HG03103 (cell line): ENCODE data around the gene SORBS1.

Experiments
- ATAC-seq: cut with Tn5 transposase; IDR thresholded peaks from one replicate; pipeline ENCODE4 v1.9.1; 2021; ENCODE audit warnings: low read depth; ENCODE audit not compliant: unreplicated experiment

SORBS1 gene

DNA sequence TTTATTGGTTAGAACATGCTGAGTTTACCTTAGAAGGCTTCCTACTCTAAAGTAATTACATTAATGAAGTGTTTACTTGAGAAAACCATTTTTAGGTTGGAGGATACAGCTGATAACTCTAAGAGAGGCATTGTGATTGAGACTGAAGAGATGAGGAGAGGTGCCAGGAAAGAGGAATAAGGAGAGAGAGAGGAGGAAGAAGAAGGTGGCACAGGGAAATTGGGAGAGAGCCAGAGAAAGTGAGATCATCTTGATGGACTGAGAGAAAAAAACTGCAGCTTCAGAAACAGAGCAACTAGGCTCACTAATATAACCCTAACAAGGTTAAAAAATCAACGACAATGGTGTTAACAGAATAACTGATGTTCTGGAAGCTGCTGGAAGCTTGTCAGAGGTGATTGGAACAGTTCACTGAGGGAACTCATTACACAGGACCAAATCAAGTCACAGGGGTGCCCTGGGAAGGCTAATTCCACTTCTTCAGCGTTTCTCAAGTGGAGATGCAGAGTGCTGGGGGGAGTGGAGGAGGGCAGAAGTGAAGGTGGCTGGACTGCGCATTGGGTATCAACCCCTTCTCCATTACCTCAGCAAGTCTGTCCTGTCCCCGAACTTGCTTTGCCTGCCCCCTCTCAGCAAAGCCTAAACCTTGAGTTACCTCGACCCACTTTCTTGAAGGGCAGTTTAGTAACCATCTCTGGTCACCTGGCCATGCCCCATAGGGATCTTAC lies 6.9 kb upstream of the SORBS1 start:
- no peak for ATAC-seq

DNA sequence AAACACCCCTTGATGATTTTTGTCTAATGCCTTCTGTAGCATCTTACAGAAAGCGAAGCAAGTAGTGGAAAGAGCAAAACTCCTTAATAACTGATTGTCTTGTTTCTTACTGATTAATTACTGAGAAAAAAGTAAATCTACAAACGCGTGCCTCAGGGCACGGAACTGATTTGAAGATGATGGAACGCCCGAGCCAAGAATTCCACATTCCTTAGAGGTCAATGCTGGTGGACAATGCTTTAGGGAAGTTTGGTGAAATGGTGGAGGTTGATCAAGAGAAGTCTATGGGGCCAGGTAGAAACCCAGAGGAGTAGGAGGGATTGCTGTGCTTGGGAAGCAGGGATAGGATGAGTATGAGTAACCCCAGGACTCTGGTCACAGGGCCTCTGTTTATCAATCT lies 5.0 kb upstream of the SORBS1 start:
- ATAC-seq, result no peak

DNA sequence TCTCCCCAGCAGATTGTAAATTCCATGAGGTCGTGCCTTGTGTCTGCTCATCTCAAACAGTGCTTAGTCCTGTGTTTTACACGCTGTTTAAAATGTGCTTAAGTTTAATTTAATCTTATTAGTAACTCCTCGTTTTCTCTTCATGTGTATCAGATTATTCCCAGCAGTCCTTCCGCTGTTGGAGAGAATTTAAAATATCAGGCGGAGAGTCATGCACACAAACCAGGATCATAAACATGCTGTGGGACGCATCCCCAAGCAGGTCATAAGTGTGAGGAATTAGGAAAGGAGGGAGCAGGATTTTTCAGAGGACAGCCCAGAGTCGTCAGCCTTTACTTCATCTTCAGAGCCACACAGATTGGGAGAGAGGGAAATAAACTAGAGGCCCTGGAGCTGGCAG lies 4.2 kb upstream of the SORBS1 start:
- no peak for ATAC-seq

DNA sequence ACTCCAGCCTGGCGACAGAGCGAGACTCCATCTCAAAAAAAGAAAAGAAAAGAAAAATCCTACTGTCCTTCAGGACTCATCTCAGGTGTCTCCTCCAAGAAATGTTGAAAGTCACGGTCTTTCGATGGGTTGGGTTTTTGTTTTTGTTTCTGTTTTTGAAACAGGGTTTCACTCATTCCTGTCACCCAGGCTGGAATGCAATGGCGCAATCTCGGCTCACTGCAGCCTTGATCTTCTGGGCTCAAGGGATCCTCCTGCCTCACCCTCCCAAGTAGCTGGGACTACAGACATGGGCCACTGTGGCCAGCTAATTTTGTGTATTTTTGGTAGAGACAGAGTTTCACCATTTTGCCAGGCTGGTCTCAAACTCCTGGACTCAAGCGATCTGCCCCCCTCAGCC lies 3.1 kb upstream of the SORBS1 start:
- no peak for ATAC-seq

DNA sequence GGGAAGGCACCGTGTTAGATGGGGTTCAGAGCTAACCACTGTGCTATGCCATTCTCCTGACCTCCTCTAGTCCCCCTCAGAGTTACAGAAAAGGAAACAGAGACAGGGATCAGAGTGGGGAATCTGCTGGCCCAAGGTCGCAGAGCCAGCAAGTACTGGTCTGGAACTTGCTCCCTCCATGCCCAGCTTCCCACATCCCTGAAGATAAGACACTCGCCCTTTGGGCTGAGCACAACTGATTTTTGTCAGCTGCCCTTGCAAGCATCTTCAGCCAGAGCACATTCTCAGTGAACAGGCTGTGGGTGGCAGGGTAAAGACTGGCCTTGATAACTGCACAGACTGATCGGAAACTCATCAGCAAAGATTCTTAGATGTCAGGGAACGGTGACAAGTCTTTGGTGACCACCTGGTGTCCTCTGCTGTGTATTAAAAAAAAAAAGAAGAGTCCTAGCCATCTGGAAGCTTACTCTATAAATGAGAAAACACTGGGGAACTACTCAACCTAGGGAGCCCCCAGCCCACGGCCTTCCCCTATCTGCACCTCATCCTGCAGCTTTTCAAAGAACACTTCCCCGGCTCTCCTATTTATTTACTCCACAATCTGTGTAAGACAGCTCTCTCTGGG lies 1.3 kb upstream of the SORBS1 start:
- no peak for ATAC-seq

DNA sequence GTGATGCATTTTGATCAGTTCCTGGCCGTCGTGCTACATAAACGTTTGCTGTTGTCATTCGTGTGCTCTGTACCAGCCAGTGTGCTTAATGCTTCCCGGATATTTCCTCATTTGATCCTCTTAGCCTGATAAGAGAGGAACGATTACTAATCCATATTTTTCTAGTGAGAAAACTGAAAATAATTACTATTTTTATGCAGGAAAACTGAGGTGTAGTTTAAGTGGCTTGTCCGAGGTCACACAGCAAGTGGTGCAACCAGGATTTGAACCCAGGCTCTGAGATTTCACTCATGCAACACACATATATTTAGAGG lies 650 bp upstream of the SORBS1 start:
- ATAC-seq, result no peak

DNA sequence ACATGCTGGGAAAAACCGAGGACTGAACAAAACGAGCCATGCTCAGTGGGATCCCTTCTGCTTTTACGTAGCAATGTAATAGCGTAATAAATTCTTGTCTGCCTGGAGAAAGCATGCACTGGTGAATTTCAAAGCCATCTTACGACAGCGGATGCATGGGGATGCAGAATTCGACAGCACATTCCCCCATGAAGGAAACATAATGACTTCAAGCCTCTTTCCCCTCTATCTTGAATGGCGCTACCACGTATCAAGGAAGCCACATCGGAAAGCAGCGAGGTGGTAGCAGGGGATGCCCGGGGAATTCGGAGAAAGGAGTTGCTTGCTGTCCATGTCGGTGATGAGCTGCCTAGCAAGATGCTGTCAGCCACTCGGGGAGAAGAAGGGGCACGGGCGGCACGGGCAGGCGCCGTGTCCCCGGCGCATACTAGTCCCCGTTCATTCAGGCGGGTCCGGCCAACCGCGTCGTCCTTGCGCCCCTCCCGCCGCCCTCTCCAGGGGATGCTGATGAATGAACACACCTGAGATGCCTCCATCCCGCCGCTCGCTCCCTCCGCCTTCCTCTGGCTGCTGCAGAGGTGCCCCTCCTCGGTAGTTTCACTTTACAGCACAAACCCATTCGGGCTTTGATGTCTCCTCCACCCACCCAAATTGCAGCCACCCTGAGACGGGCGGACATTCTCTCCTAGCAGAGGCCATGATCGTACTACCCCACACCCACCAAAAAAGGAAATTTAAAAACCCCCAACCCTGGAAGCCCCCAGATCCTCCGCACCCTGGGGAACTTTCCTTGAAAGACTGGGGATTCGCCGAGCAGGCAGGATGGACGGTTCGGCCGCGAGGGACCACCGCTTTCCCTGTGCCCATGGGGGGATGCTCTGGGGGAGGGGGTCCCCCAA lies 644 bp downstream of the SORBS1 start:
- ATAC-seq, result no peak

DNA sequence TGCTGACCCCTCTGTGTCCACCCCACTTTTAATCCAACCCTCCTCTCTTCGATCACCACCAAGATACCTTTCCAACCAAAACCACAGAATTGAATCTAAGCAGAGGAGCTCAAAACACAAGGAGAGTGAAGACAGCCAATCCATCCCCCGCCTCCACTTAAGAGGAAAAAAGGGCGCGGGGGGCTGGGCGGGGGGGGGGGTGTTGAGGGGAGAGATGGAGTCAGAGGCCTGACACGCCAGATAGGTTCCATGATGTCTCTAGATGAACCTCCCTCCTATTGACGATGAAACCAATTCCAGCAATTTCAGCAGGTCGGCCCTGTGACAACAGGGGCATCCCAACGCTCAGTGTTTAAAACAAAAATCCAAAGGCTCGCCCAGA lies 1.3 kb downstream of the SORBS1 start:
- no peak for ATAC-seq

DNA sequence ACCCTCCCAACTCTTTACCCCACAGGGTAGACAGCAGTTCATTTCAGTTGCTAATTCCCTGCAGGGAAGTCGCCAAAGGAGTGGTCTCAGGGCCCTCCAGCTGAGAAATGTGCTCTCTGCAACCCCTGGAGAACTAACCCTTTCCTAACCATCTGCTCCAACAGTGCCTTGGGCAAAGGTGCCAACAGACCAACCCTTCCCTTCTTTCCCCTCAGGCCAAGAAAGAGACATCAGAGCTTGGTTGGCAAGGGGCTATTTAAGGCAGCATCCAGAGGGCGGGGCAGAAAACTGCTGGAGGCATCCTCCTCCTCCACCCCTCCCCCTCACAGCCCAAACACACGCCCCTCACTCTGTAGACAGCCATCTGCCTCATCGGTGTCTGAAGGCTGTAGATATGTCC lies 1.7 kb downstream of the SORBS1 start:
- no peak for ATAC-seq

DNA sequence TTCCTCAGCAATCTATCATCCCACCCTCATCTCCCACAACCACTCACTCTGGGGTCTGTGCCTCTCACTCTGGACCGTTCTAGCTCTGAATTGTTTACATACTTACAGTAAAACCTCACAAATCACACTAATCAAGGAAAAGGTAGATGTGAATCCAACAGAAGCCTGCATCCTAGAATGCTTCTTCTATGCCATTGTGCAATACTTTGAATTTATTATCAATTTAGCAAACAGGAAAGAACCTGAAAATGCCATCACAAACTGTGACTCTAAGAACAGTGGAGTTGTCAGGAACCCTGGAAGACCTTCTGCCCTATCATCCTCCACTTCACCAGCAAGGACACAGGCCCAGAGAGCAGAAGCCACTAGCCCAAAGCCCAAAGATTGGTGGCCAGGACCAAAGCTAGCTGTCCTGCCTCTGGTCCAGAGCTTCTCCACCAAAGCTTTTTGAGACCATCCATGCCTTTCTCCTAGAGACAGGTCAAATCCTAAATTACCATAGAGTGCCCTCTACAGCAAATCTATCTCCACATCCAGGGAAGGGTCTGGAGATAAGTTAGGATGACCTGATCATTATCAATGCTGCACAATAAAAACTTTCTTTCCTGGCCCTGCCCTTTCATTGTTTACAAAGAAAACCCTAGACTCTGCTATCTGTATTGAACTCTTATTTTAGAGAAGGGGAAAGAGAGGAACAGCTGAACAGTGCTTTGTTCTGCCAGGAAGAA lies 2.4 kb downstream of the SORBS1 start:
- no peak for ATAC-seq

DNA sequence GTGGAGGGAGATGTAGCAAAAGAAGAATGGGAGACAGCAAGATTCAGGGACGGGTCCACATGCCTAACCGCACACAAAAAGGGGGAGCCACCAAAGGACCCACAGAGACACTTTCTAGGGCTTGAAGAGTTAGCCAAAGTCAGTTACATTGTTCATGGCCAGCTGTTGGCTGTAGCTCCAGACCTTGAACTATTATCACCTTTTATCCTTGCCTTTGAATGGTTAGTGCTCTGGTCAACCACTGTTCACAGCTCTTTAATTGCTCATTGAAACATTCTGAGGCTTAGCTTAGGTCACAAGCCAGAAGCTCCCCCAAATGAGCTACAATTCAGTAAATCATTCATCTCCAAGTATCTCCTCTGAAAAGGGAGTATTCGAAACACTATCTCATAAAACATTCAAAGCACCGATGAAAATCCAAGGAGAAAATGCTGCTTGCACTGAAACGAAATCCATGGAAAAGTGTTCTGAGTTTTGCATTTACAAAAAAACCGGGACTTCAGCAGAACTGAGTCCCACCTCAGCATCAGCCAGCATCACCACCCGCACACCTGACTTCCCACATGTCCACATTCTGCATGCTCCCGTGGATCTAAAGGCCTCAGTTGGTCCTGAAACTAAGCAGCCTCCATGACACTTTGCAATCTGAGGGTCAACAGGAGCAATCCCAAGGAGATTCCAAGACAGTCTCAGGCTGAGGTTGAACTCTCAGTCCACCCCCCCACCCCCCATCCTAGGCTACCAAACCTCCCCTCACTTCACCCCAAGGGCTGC lies 4.0 kb downstream of the SORBS1 start:
- no peak for ATAC-seq

DNA sequence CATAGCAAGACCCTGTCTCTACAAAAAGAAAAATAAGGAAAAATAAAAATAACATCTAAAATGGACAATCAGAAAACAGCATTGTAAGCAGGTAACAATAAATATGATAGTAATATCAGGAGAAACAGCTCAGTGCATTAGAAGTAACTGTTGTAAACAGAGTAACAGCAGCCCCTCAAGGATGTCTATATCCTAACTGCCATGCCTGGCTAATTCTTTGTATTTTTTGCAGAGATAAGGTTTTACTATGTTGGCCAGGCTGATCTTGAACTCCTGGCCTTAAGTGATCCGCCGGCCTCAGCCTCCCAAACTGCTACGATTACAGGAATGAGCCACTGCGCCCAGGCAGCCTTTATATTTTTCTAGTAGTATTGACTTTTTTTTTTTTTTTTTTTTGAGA lies 7.5 kb downstream of the SORBS1 start:
- ATAC-seq, result no peak

DNA sequence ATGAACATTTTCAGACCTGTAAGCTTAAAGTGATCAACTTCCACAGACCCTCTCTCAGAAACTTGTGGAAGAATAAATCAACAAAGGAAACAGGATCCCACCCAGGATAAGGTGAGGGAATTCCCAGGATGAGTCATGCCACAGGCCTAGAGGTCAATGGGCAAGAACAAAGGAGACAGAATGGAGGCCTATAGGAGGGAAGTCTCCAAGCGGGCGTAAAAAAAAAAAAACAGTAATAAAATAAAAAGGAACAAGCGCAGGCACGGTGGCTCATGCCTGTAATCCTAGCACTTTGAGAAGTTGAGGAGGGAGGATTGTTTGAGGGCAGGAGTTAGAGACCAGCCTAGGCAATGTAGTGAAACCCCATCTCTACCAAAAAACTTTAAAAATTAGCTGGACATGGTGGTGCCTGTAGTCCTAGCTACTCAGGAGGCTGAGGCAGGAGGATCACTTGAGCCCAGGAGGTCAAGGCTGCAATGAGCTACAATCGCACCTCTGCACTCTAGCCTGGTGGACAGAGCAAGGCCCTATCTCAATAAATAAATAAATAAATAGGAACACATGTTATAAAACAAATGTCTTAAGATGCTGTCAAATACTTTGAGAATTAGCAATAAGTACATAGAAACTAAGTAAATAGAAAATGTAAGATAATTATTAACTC lies 8.4 kb downstream of the SORBS1 start:
- ATAC-seq, result no peak

DNA sequence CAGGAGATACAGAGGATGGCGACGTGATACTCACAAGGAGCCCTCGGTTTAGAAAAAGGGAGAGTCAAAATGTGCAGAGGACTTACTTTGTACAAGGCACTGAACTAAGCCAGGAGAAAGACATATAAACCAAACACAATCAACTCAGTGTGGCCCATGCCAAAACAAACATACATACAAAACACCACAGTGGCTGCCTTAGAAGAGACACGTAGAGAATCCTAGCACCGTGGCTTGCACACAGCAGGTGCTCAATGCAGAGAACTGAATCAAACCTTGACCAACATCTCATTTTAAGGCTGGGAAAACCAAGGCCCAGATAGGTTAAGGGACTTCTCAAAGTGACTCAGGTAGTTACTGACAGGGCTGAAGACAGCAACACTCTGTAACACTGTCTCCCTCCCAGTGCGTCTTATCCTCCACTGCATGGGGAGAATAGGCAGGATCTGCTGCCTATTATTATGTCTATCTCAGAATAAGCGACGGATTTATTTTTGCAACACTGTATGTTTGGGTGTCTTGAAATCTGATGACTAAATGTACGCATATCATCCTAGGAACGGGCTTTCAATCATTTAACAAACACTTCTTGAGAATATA lies 11.0 kb downstream of the SORBS1 start:
- no peak for ATAC-seq

DNA sequence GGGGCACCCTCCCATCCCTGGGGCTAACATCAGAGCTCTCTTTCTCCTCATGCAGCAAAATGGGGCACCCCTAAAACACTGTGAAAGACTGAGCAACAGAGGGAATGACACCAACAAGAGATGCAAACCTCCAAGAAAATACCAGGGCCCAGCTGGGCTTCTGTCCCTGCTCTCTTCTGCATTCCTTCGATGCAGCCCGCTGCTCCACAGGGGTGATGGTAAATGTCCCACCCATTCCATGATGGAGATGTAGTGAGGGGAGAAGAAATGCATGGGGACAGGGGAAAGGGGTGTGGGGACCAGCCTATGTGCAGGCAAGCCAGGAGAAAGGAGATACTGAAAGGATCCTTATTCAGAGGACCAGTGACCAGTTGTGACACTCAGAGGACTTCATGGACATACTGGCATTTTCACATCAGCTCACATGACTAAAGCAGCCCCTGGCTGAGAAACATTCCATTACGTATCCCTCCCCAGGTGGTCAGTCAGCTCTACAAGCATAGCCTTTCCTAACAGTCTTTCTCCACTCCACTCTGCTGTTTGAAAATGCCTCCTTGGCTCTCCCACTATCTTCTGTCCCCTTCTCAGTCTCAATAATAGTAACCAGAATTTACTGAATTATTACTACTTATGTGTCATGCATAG lies 13.3 kb downstream of the SORBS1 start:
- ATAC-seq, result no peak

DNA sequence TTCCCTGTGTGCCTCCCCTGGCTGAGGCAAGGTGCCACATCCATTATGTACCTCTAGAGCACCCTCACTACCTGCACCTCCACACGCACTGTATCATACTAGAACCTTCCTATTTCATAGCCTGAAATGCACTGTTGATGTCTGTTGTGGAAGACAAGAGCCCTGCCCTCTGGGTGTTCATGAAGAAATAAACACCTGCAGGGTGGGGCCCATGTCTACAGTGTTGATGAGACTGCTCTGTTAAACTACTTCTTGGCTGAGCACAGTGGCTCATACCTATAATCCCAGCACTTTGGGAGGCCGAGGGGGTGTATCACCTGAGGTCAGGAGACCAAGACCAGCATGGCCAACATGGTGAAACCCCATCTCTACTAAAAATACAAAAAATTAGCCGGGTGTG lies 14.0 kb downstream of the SORBS1 start:
- no peak for ATAC-seq

DNA sequence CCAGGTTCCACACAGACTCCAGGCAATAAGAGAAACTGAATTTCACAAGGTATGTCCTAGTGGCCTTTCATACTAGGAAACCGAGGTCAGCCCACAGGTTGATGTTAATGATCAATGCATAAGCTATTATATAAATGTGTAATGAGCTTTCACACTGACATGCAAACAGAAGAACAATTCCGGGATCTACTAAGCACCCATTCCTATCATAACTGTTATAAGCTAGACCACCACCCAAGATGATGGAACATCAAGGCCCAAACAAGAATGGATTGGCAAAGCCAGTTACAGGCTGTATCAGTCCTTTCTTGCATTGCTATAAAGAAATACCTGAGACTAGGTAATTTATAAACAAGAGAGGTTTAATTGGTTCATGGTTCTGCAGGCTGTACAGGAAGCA lies 15.2 kb downstream of the SORBS1 start:
- ATAC-seq, result no peak

DNA sequence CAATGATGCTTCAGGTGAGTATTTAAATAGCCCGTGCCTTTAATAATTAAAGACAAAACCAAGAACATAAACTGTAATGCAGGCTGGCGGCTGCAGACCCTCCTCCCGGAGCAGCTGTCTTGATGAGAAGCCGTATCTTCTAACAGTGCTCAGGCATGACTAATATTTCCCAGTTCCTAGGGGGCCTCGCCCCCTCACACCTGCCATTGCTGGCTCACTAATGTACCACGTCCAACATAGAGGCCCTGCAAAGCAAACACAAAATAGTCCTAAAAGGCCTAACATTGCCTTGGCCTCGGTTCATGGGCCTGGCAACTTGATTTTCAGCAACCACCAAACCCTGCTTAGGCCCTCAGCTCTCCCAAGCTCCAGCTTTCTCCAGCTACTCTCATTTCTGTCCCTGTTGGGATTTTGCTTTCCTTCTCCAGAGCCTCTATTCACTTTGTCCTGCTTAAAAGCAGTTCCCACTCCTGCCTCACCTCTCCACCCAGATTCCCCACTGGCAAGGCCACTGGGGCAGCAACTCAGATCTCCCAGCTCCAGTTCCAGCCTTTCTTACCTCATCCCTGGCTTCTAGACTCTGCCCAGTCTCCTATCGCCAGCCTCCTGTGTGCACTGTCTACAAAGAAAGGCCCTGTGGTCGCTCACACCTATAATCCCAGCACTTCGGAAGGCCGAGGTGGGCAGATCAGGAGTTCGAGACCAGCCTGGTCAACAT lies 16.2 kb downstream of the SORBS1 start:
- no peak for ATAC-seq
